Hepatocyte (in vitro differentiated cells): ENCODE results near the gene COL5A2. TPM values are rescaled to one million over a fixed set of nuclear protein-coding genes. Genes with fewer than 3 reads are reported as not detected.

ENCODE experiments used
- DNase-seq: peaks from one replicate; pipeline ENCODE4 v3.0.0-alpha.2; 2016; ENCODE audit warnings: low spot score
- H2AFZ ChIP-seq: fragments of 200-600 bp; sonication (generic); 2 replicates; pipeline ENCODE4 v1.6.0; 2016; ENCODE audit warnings: antibody characterized with exemption, mild to moderate bottlenecking
- H3K27ac ChIP-seq: fragments of 200-600 bp; sonication (generic); 2 replicates; pipeline ENCODE4 v1.5.1; 2016; ENCODE audit warnings: mild to moderate bottlenecking
- H3K27me3 ChIP-seq: fragments of 200-600 bp; sonication (generic); 2 replicates; pipeline ENCODE4 v1.6.1; 2016
- H3K36me3 ChIP-seq: fragments of 200-600 bp; sonication (generic); replicated peaks from 2 replicates; pipeline ENCODE4 v1.5.1; 2016; ENCODE audit warnings: low read depth; ENCODE audit not compliant: insufficient read depth
- H3K4me1 ChIP-seq: fragments of 200-600 bp; sonication (generic); 2 replicates; pipeline ENCODE4 v1.5.1; 2016; ENCODE audit warnings: mild to moderate bottlenecking, moderate library complexity; ENCODE audit not compliant: insufficient read depth
- H3K4me2 ChIP-seq: fragments of 200-600 bp; sonication (generic); 2 replicates; pipeline ENCODE4 v1.6.0; 2016
- H3K4me3 ChIP-seq: fragments of 200-600 bp; sonication (generic); 2 replicates; pipeline ENCODE4 v1.5.1; 2016; ENCODE audit warnings: mild to moderate bottlenecking
- H3K79me2 ChIP-seq: fragments of 200-600 bp; sonication (generic); 2 replicates; pipeline ENCODE4 v1.6.0; 2017; ENCODE audit warnings: mild to moderate bottlenecking
- H3K9me2 ChIP-seq: fragments of 200-600 bp; sonication (generic); replicated peaks from 2 replicates; pipeline ENCODE4 v1.6.0; 2017; ENCODE audit warnings: mild to moderate bottlenecking; ENCODE audit not compliant: insufficient read depth
- H3K9me3 ChIP-seq: fragments of 200-600 bp; sonication (generic); 2 replicates; pipeline ENCODE4 v1.5.1; 2016; ENCODE audit warnings: low read depth, mild to moderate bottlenecking
- H4K20me1 ChIP-seq: fragments of 200-600 bp; sonication (generic); 2 replicates; pipeline ENCODE4 v1.6.0; 2016; ENCODE audit warnings: mild to moderate bottlenecking; ENCODE audit not compliant: insufficient read depth, poor library complexity, severe bottlenecking
- CTCF ChIP-seq: fragments of 200-600 bp; sonication (generic); IDR thresholded peaks from 2 replicates; pipeline ENCODE4 v1.5.1; 2016; ENCODE audit warnings: antibody characterized with exemption, mild to moderate bottlenecking; ENCODE audit not compliant: poor library complexity
- EZH2 ChIP-seq: fragments of 200-600 bp; sonication (generic); IDR thresholded peaks from 2 replicates; pipeline ENCODE4 v1.6.1; 2016; ENCODE audit warnings: antibody characterized with exemption, mild to moderate bottlenecking, borderline replicate concordance
- EZH2phosphoT487 ChIP-seq: fragments of 200-600 bp; sonication (generic); IDR thresholded peaks from one replicate; pipeline ENCODE4 v1.6.1; 2018; ENCODE audit warnings: antibody characterized with exemption, mild to moderate bottlenecking, low read depth, moderate library complexity; ENCODE audit not compliant: unreplicated experiment, severe bottlenecking
- WGBS: methylation state at CpG from one replicate; pipeline ENCODE4 v1.1.6; 2016; ENCODE audit warnings: low lambda C conversion rate; ENCODE audit errors: missing lambda C conversion rate; 5-methylcytosine and 5-hydroxymethylcytosine counted together
- polyA plus RNA-seq: library from polyadenylated mRNA; unstranded; fragments of >200 nt; fragmentation: Nextera tagmentation; extraction: Ambion mirVana; gene quantifications from 2 replicates; pipeline ENCODE4 v1.2.1, GENCODE V29; 2016
- total RNA-seq: library from RNA; depleted of rRNA; stranded (reverse); fragments of >200 nt; gene quantifications from 2 replicates; pipeline ENCODE4 v1.2.3, GENCODE V29; 2014

The COL5A2 gene
- total and polyA plus RNA-seq, 2 experiments from 2014 or later: 137 to 406 TPM

DNA sequence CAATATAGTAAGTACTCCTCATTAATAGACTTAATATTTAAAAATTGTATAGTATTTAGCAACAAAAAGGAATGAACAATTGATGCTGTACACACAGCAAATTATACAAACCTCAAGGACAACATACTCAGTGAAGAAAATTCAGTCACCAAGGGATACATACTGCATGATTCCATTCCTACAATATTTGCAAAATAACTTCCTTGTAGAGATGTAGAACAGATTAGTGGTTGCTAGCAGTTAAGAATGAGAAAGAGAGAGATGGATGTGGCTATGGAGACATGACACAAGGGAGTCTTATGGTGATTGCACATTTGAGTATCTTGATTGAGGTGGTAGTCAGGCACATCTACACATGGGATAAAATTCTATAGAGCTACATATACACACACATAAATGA lies 179.3 kb downstream of the COL5A2 start:
- peaks cover 3% of the 10 kb centered on the region for H4K20me1 ChIP-seq
- peak overlapping the region; percentile 52 for H3K27ac ChIP-seq
- H2AFZ ChIP-seq: no peak overlapping the region

DNA sequence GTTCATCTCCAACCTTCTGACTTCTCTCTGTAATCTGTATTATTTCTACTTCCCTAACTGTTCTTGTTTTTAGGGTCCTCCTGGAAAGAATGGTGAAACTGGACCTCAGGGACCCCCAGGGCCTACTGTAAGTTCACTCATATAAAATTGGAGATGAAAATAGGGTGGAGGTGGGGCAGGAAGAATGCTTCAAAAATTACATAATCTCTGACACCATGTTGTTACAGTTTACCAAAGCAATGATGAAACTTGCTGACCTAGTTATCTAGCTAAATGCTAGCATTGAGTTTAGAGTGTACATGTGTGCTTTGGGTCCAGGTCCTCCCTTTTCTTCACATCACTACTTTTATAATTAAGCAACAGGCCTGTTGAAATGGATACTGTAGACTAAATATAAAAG lies 182.3 kb downstream of the COL5A2 start:
- Histone ChIP-seq H4K20me1 (peaks cover 3% of the 10 kb centered on the region), H3K4me1 (peaks cover 3% of the 10 kb centered on the region), H3K4me3 (no peak overlapping the region), H3K79me2 (peaks cover 25% of the 10 kb centered on the region), H3K4me2 (no peak overlapping the region), H2AFZ (no peak overlapping the region), H3K27me3 (no peaks in the 10 kb centered on the region), H3K36me3 (no peaks in the 10 kb centered on the region), H3K27ac (peak overlapping the region; percentile 52), H3K9me3 (no peaks in the 10 kb centered on the region), H3K9me2 (no peaks in the 10 kb centered on the region)
- DNase-seq: no peak
- no peak for TF ChIP-seq EZH2
- no peak for TF ChIP-seq CTCF
- TF ChIP-seq EZH2phosphoT487: no peak

More for the DNA sequence above, 179.3 kb downstream of the COL5A2 start:
- Histone ChIP-seq H3K4me1 (peaks cover 3% of the 10 kb centered on the region), H3K4me3 (no peak overlapping the region), H3K9me2 (no peaks in the 10 kb centered on the region), H3K79me2 (peaks cover 12% of the 10 kb centered on the region), H3K9me3 (no peaks in the 10 kb centered on the region), H3K36me3 (no peaks in the 10 kb centered on the region), H3K27me3 (no peaks in the 10 kb centered on the region), H3K4me2 (no peak overlapping the region)
- TF ChIP-seq EZH2phosphoT487 (no peak), EZH2 (no peak), CTCF (no peak)
- no peak for DNase-seq

DNA sequence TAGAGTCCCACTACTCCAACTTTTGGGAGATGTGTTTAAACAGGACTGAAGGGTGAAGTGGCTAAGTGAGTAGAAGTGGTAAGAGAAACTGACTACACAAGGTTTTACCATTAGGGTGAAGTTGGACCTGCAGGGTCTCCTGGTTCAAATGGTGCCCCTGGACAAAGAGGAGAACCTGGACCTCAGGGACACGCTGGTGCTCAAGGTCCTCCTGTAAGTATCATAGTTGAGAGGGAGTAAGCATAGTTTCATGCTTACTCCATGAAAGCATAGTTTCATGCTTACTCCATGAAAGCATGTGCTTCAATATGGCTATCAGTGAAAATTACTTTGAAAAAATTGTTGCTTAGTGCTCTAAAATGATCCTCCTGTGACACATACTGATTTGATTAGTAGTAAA lies 186.3 kb downstream of the COL5A2 start:
- no peak for DNase-seq
- H4K20me1 ChIP-seq: peaks cover 3% of the 10 kb centered on the region
- peak overlapping the region; percentile 55 for H3K27ac ChIP-seq
- WGBS: 79% methylated on average over 1 of the region's 1 CpG
- no peaks in the 10 kb centered on the region for H3K36me3 ChIP-seq
- H3K9me3 ChIP-seq: no peaks in the 10 kb centered on the region
- no peaks in the 10 kb centered on the region for H3K27me3 ChIP-seq
- H3K4me3 ChIP-seq: no peak overlapping the region
- TF ChIP-seq CTCF (no peak), EZH2phosphoT487 (no peak), EZH2 (no peak)
- H3K4me2 ChIP-seq: no peak overlapping the region
- H3K4me1 ChIP-seq: no peaks in the 10 kb centered on the region
- peaks cover 57% of the 10 kb centered on the region for H3K79me2 ChIP-seq
- no peaks in the 10 kb centered on the region for H3K9me2 ChIP-seq
- H2AFZ ChIP-seq: no peak overlapping the region

DNA sequence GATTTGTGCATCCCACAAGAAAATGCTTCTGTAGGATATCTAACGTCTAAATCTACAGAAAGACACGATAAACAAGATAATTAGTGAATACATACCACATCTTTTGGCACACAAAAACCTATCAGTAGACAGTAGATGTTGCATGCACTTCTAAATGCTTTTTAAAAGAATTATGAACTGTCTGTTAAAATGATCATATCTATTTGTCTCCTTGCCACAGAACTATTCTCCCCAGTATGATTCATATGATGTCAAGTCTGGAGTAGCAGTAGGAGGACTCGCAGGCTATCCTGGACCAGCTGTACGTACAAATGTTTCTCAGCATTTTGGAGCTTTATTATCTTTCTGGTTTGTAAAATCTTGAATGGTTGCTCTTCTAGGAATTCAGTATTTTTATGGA lies 192.7 kb downstream of the COL5A2 start:
- Histone ChIP-seq H3K4me2 (peak overlapping the region; percentile 71), H3K27ac (peak overlapping the region; percentile 98), H3K9me2 (no peaks in the 10 kb centered on the region), H3K79me2 (peaks cover 92% of the 10 kb centered on the region), H3K27me3 (no peaks in the 10 kb centered on the region), H3K4me1 (peaks cover 4% of the 10 kb centered on the region), H2AFZ (no peak overlapping the region), H3K9me3 (no peaks in the 10 kb centered on the region), H4K20me1 (peaks cover under 1% of the 10 kb centered on the region), H3K4me3 (no peak overlapping the region), H3K36me3 (no peaks in the 10 kb centered on the region)
- DNase-seq: no peak
- 53% methylated on average over 4 of the region's 4 CpGs for WGBS
- TF ChIP-seq CTCF: no peak
- no peak for TF ChIP-seq EZH2phosphoT487
- no peak for TF ChIP-seq EZH2
